GM03348 (cell line): ENCODE data around the gene TCL1B.
"Not testable (repeated sequence)": the region's sequence is repeated elsewhere in the genome, so short reads cannot be mapped to it uniquely, and the experiment has no call there.

Experiments
- DNase-seq: peaks from one replicate; pipeline ENCODE4 v3.0.0; 2012; ENCODE audit warnings: low spot score

Gene TCL1B

GRCh38 chr14:95703341-95703740 lies 17.1 kb downstream of the TCL1B start:
- DNase-seq = no peak

GRCh38 chr14:95703805-95704204 lies 17.6 kb downstream of the TCL1B start:
- no peak for DNase-seq

GRCh38 chr14:95705518-95705917 lies 19.3 kb downstream of the TCL1B start:
- DNase-seq = no peak

GRCh38 chr14:95707327-95707726 lies 21.1 kb downstream of the TCL1B start:
- DNase-seq = no peak

GRCh38 chr14:95710106-95710505 lies 23.9 kb downstream of the TCL1B start:
- no peak for DNase-seq

GRCh38 chr14:95711476-95712176 lies 25.4 kb downstream of the TCL1B start:
- no peak for DNase-seq

GRCh38 chr14:95712398-95712797 lies 26.2 kb downstream of the TCL1B start:
- DNase-seq = no peak

- DNase-seq = no peak
These were observed 27.6 kb downstream of the TCL1B start, which contains the start of gene TCL1A for GRCh38 chr14:95713596-95714371. TCL1A (minus strand) TSS chr14:95714125; CDS start chr14:95714066, 59 bp downstream.

GRCh38 chr14:95722525-95723190 lies 36.4 kb downstream of the TCL1B start:
- no peak for DNase-seq

- no peak for DNase-seq
These were observed 39.6 kb downstream of the TCL1B start for GRCh38 chr14:95725685-95726336.

- DNase-seq = no peak
These were observed 41.0 kb downstream of the TCL1B start for GRCh38 chr14:95727056-95727700.

- not testable (repeated sequence) for DNase-seq
These were observed 43.3 kb downstream of the TCL1B start for GRCh38 chr14:95729402-95730028.

GRCh38 chr14:95730126-95730525 lies 43.9 kb downstream of the TCL1B start:
- DNase-seq = no peak

GRCh38 chr14:95733212-95733611 lies 47.0 kb downstream of the TCL1B start:
- DNase-seq = no peak

GRCh38 chr14:95739356-95739755 lies 53.1 kb downstream of the TCL1B start:
- no peak for DNase-seq

GRCh38 chr14:95741038-95741490 lies 54.8 kb downstream of the TCL1B start:
- no peak for DNase-seq

GRCh38 chr14:95741781-95742180 lies 55.6 kb downstream of the TCL1B start:
- DNase-seq = no peak
